Fibroblast of gingiva (primary cell): ENCODE measurements around the gene ROMO1.
A peak's percentile ranks its signal among the peaks of the same experiment; 100 is the strongest.
"Not testable (repeated sequence)": the region's sequence is repeated elsewhere in the genome, so short reads cannot be mapped to it uniquely, and the experiment has no call there.

Experiments used
- DNase-seq: peaks from one replicate; pipeline ENCODE4 v3.0.0-alpha.2; 2011; ENCODE audit warnings: low read depth

Gene ROMO1

GRCh38 chr20:35681960-35682359 lies 17.2 kb upstream of the ROMO1 start:
- DNase-seq: no peak

GRCh38 chr20:35685368-35685767 lies 13.8 kb upstream of the ROMO1 start:
- DNase-seq: not testable (repeated sequence)

GRCh38 chr20:35686872-35687271 lies 12.3 kb upstream of the ROMO1 start:
- not testable (repeated sequence) for DNase-seq

DNA sequence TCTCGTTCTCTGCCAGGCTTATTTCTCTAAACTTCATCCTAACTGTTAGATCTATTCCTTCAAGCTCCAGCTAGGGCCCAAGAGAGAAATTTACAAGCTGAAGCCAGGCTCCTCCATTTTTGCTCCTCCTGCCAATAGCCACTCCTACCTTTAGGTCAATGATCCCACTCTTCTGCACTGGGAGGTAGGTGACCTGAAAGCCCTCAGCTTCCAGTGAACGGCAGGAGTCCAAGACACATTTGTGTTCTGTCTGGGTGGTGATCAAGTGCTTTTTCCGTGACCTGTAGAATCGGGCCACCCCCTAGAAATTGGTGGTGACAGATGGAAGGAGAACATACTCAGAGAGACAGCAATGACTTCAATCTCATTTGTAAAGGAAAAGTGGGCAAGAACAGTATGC lies 8.9 kb upstream of the ROMO1 start:
- DNase-seq: no peak

DNA sequence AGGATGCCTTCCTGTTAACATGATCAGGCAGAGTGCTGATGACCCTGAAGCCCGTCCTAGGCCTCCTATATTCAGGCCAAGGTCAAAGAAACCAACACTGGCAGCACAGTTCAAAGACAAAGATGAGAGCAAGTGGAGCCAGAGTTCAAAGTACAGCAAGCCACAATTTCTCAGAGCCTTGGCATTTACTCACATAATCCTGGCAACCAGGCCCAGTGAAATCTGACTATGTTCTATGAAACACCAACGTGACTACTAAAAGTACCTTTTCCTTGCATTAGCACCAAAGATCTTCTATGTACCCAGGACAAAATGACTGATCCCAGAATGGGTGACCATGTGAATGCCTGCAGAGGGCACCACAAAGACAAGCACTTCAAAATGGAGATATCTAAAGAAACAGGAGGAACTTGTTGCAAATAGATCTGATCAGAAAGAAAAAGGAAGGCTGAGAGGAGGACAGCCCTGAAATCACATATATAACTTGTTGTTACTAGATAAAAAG lies 3.9 kb upstream of the ROMO1 start:
- DNase-seq: no peak

GRCh38 chr20:35695978-35696377 lies 3.2 kb upstream of the ROMO1 start:
- no peak for DNase-seq

GRCh38 chr20:35697696-35698297 lies 1.4 kb upstream of the ROMO1 start:
- DNase-seq: no peak

DNA sequence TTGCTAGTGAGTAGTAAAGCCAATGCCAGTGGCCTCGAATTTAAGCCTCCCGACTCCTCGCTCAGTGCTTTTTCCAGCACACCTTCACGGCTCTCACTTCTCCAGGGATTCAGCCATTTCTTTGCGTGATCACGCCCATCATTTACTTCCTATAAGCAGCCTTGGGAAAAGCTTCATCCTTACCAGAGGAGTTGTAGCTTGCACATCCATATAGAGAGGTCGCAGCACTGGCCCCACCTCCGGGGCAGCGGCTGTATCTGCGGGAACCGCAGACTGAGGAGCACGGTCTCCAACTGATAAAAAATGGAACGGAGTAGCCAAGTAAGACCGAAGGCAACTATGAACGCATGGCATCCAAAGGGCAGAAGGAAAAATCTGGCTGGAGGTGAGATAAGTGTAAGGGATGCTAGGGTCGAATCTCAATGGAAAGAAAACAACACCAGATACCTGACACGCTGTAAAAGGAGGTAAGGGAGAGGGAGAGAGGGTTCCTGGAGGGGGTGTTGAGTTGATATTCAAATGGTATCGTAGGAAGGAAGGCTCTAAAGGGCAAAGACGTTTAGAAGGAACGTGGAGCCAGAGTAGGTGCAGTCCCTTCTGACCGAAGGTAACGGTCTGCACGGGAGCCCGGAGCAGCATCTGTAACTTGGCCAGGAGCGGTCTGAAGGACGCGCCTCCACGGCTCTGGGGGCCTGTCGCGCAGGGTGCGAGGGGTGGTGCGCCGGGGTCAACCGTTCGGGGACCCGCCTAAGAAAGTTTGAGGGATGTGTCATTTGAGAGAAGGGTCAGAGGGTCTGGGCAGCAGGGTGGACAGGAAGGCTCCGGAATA lies 693 bp upstream of the ROMO1 start:
- no peak for DNase-seq

GRCh38 chr20:35699957-35700624 lies 886 bp downstream of the ROMO1 start:
- no peak for DNase-seq

DNA sequence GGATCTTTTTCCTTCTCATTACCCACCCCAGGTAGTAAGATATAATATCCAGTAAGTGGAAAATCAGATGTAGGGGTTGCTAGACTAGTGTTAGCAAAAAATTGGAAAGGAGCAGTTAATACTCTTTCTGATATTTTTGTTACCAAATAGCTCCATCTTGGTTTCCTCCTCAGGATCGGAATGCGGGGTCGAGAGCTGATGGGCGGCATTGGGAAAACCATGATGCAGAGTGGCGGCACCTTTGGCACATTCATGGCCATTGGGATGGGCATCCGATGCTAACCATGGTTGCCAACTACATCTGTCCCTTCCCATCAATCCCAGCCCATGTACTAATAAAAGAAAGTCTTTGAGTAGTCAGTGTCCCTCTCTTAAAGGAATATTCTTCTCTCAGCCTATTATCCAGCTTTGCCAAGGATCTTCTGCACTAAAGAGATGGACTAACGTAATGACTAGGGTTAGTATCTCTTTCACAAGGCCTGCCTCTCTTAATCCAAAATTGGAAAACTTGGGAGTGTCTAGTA lies 1.5 kb downstream of the ROMO1 start:
- no peak for DNase-seq

- peak; percentile 94 for DNase-seq
These were observed 3.0 kb downstream of the ROMO1 start for GRCh38 chr20:35702051-35702823.

GRCh38 chr20:35702824-35703695 lies 3.9 kb downstream of the ROMO1 start:
- no peak for DNase-seq

- no peak for DNase-seq
These were observed 5.5 kb downstream of the ROMO1 start for GRCh38 chr20:35704514-35705261.

- not testable (repeated sequence) for DNase-seq
These were observed 6.7 kb downstream of the ROMO1 start for GRCh38 chr20:35705894-35706293.

DNA sequence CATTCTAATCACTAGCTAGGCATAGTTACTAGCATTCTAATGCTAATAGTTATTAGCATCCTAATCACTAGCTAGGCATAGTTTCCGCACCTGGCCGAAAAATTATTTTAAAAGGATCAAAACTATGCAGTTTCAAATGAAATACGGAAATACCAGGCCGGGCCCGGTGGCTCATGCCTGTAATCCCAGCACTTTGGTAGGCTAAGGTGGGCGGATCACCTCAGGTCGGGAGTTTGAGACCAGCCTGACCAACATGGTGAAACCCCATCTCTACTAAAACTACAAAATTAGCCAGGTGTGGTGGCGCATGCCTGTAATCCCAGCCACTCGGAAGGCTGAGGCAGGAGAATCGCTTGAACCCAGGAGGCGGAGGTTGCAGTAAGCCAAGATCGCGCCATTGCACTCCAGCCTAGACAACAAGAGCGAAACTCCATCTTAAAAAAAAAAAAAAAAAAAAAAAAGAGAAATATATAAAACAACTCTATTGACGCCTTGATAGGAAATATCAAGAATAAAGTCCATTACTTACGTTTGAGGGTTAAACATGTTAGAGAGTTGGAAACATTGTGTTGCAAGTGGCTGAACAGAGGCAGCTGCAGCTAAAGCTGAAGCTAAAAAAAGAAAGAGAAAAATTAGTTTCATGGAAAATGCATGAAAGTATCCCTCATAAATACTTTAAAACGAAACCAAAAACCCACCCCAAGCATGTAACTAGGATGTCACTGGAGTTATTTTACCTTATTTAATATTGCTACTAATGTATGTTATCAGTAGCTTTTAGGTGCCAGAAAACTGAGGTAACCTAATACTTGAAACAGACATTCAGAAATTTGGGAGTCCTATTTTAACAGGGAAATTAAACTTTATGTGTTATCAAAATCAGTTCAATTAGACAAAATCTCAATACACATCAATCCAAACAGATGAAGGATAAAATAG lies 7.7 kb downstream of the ROMO1 start:
- DNase-seq: not testable (repeated sequence)

DNA sequence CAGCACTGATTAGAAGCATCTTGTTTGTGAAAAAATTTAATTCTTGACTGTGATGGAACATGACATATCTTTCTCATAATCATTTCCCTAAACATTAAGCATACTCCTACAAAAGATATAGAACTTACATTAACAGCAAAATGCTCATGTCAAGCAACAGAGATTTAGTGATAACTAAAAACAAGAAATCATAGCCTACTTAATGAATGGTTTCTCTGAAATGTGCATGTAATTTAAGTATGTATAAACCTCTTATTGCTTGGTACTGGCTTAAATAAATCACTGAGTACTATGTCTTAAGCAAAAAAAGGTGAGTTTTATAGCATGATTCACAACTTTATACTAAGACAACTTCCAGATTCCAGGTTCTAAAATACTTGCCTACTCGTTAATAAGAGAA lies 9.3 kb downstream of the ROMO1 start:
- no peak for DNase-seq

DNA sequence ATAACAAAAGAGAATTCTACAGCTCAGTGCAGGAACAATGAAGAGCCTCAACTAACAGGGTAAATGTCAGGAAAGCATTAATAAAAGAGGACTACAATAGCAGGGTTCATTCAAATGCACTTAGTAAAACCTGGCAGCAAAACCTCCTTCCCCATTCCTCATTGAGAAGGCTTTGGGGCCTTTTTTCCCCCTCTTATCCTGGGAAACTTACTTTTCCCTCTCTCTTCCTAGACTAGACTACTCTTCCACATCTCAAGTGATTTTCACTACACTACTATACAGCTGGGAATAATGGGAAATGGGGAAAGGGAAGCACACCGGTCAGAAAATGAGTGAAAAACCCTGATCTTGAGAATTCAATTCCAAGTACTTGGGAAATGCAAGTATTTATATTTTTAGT lies 10.1 kb downstream of the ROMO1 start:
- no peak for DNase-seq

DNA sequence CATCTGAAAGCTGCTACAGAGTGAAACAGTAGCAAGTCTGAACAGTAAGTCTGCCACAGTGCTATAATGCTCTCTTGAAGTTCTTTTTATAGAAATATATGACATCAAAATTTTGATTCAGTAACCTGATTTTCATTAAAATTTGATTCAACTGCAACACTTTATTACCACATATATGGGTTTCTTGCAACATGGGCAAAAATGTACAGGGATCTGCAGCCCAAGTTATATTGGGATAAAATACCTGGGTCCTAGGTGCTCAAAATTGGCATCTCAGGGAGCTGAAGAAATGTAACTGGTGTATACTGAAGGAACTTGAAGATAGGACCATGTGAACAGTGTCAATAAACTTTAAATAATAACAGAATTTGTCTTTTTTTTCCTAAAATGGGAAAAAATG lies 10.8 kb downstream of the ROMO1 start:
- no peak for DNase-seq
